PC-3 (cell line): ENCODE measurements around the gene ACAP2. TPM values are rescaled to one million over a fixed set of nuclear protein-coding genes. Genes with fewer than 3 reads are reported as not detected.

Source experiments
- ATAC-seq: fragments of 200-7000 bp; cut with Tn5 transposase; 2 replicates; pipeline ENCODE4 v1.9.1; 2020; ENCODE audit warnings: mild to moderate bottlenecking, moderate library complexity
- BruUV-seq: library from RNA; stranded (reverse); fragments of 400-500 nt; replicated peaks from 2 replicates; lab custom pipeline; 2021; lab: Mats Ljungman, UMichigan
- CTCF ChIA-PET: fragments of 300-600 bp; sonication (Branson Sonifier 250); formaldehyde crosslinking; loops from one replicate; lab custom pipeline; 2022; ENCODE audit warnings: antibody characterized with exemption; lab: Charles Lee
- POLR2A ChIA-PET: fragments of 300-600 bp; sonication (Branson Sonifier 250); formaldehyde crosslinking; loops from one replicate; lab custom pipeline; 2022; ENCODE audit warnings: antibody characterized with exemption; ENCODE audit not compliant: unreplicated experiment; lab: Charles Lee
- DNase-seq: peaks from one replicate; pipeline ENCODE4 v3.0.0-alpha.2; 2015
- H2AFZ ChIP-seq: fragments of 300-600 bp; sonication (generic); 2 replicates; pipeline ENCODE4 v1.6.0; 2016; ENCODE audit warnings: antibody characterized with exemption, low read length
- H3F3A ChIP-seq: fragments of 300-600 bp; sonication (generic); one replicate; pipeline ENCODE4 v1.6.0; 2017; ENCODE audit warnings: antibody characterized with exemption, low read length, control low read depth, mild to moderate bottlenecking; ENCODE audit not compliant: unreplicated experiment
- H3K27ac ChIP-seq: fragments of 300-600 bp; sonication (generic); 2 replicates; pipeline ENCODE4 v1.5.1; 2016; ENCODE audit warnings: mild to moderate bottlenecking, low read length
- H3K27me3 ChIP-seq: fragments of 300-600 bp; sonication (generic); 2 replicates; pipeline ENCODE4 v1.6.1; 2016; ENCODE audit warnings: low read length, mixed read lengths
- H3K36me3 ChIP-seq: fragments of 300-600 bp; sonication (generic); 2 replicates; pipeline ENCODE4 v1.6.1; 2016; ENCODE audit warnings: low read depth, mixed run types, low read length, mixed read lengths
- H3K4me1 ChIP-seq: fragments of 300-600 bp; sonication (generic); 2 replicates; pipeline ENCODE4 v1.5.1; 2016; ENCODE audit warnings: low read length; ENCODE audit not compliant: insufficient read depth
- H3K4me2 ChIP-seq: fragments of 300-600 bp; sonication (generic); 2 replicates; pipeline ENCODE4 v1.6.0; 2016; ENCODE audit warnings: low read length
- H3K4me3 ChIP-seq: fragments of 300-600 bp; sonication (generic); 2 replicates; pipeline ENCODE4 v1.5.1; 2016; ENCODE audit warnings: mild to moderate bottlenecking, low read length, mixed read lengths
- H3K79me2 ChIP-seq: fragments of 300-600 bp; sonication (generic); 2 replicates; pipeline ENCODE4 v1.6.1; 2017; ENCODE audit warnings: low read length, mixed read lengths
- H3K9ac ChIP-seq: fragments of 300-600 bp; sonication (generic); 2 replicates; pipeline ENCODE4 v1.6.0; 2016; ENCODE audit warnings: mild to moderate bottlenecking, low read length
- H3K9me2 ChIP-seq: fragments of 300-600 bp; sonication (generic); replicated peaks from 2 replicates; pipeline ENCODE4 v1.6.1; 2016; ENCODE audit warnings: mixed run types, low read length, mixed read lengths
- H3K9me3 ChIP-seq: fragments of 300-600 bp; sonication (generic); 2 replicates; pipeline ENCODE4 v1.6.1; 2016; ENCODE audit warnings: low read length, mixed read lengths
- H4K20me1 ChIP-seq: fragments of 300-600 bp; sonication (generic); 2 replicates; pipeline ENCODE4 v1.6.1; 2016; ENCODE audit warnings: low read length, mixed read lengths
- EZH2 ChIP-seq: fragments of 300-600 bp; sonication (generic); IDR thresholded peaks from one replicate; pipeline ENCODE4 v1.6.1; 2017; ENCODE audit warnings: antibody characterized with exemption, mild to moderate bottlenecking, low read length; ENCODE audit not compliant: unreplicated experiment
- EZH2phosphoT487 ChIP-seq: fragments of 300-600 bp; sonication (generic); IDR thresholded peaks from 2 replicates; pipeline ENCODE4 v1.6.1; 2018; ENCODE audit warnings: mild to moderate bottlenecking, antibody characterized with exemption, low read length, borderline replicate concordance
- intact Hi-C: fragments of 100-400 bp; cut with micrococcal nuclease; formaldehyde crosslinking; loops from 2 replicates; pipeline ENCODE4 v1.9.0; 2023
- total RNA-seq: library from RNA; depleted of rRNA; stranded (reverse); fragments of >200 nt; gene quantifications from 2 replicates; pipeline ENCODE4 v1.2.3, GENCODE V29; 2014
- TF ChIP-seq, protein P1 (sequence below): fragments of 300-600 bp; sonication (generic); conservative IDR thresholded peaks from 2 replicates; pipeline ENCODE4 v1.5.1; 2017; ENCODE audit warnings: antibody characterized with exemption, low read depth, mild to moderate bottlenecking, low read length

The ACAP2 gene
- total RNA-seq, 1 experiment from 2014 or later = 33.5 TPM

DNA sequence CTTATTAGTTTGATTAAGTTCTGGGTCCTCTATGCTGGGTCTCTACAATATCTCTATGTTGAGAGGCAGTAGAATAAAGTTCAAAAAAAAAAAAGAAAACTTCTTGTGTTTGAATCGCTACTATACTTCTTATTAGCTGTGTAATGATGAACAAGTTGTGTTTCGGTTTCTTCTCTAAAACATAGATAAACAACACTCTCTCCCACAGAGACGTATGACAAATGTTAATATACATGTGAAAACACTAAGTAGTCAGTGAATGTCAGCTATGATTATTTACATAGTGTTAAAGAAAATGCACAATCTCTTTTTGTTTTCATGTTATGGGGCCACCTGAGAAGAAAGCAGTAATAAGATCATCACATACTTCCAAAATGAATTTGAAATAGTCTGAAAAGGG lies 45.3 kb downstream of the ACAP2 start:
- H3K4me2 ChIP-seq = no peak overlapping the region
- H3K4me1 ChIP-seq = no peaks in the 10 kb centered on the region
- no peaks in the 10 kb centered on the region for H3K27me3 ChIP-seq
- H3K79me2 ChIP-seq = peaks cover 67% of the 10 kb centered on the region
- CTCF ChIA-PET = no interaction called here
- POLR2A ChIA-PET = no interaction called here
- BruUV-seq = no TSS peak
- ATAC-seq (no peak), DNase-seq (no peak)
- TF ChIP-seq, protein P1, sequence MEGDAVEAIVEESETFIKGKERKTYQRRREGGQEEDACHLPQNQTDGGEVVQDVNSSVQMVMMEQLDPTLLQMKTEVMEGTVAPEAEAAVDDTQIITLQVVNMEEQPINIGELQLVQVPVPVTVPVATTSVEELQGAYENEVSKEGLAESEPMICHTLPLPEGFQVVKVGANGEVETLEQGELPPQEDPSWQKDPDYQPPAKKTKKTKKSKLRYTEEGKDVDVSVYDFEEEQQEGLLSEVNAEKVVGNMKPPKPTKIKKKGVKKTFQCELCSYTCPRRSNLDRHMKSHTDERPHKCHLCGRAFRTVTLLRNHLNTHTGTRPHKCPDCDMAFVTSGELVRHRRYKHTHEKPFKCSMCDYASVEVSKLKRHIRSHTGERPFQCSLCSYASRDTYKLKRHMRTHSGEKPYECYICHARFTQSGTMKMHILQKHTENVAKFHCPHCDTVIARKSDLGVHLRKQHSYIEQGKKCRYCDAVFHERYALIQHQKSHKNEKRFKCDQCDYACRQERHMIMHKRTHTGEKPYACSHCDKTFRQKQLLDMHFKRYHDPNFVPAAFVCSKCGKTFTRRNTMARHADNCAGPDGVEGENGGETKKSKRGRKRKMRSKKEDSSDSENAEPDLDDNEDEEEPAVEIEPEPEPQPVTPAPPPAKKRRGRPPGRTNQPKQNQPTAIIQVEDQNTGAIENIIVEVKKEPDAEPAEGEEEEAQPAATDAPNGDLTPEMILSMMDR = no peak
- no peak overlapping the region for H3K4me3 ChIP-seq
- no peaks in the 10 kb centered on the region for H3K9me3 ChIP-seq
- H3K9ac ChIP-seq = no peak overlapping the region
- no peaks in the 10 kb centered on the region for H3K36me3 ChIP-seq
- H3K9me2 ChIP-seq = no peaks in the 10 kb centered on the region
- intact Hi-C loops = no loop called here
- no peak overlapping the region for H3K27ac ChIP-seq
- no peaks in the 10 kb centered on the region for H3F3A ChIP-seq
- no peak overlapping the region for H2AFZ ChIP-seq
- H4K20me1 ChIP-seq = no peaks in the 10 kb centered on the region

DNA sequence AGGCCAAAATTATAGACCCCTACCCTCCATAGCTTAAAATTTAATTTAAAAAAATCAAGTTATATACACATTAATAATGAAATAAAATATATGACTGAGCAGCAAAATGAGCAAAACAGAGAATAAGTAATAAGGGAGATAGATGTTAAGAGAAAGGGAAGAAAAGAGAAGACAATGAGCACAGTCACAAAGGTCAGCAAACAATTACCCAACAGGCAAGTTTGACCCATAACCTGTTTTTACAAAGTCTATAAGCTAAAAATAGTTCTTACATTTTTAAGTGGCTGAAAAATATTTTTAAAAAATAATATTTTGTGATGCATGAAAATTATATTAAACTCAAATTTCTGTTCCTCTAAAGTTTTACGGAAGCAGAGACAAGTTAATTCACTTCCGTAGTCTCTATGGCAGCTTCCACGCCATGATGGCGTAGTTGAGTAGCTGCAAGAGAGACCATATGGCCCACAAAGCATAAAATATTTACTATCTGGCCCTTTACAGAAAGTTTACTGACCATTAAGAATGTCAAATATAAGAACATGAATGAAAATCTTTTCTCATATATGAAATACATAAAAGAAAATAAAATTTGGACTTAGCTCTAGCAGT lies 47.5 kb downstream of the ACAP2 start:
- no peak for DNase-seq
- no peak for ATAC-seq
- ChIA-PET POLR2A (no interaction called here), CTCF (no interaction called here)
- Histone ChIP-seq H4K20me1 (no peaks in the 10 kb centered on the region), H3K27ac (no peak overlapping the region), H2AFZ (no peak overlapping the region), H3K4me1 (no peaks in the 10 kb centered on the region), H3K4me2 (no peak overlapping the region), H3K79me2 (peaks cover 51% of the 10 kb centered on the region), H3K27me3 (no peaks in the 10 kb centered on the region), H3K36me3 (no peaks in the 10 kb centered on the region), H3K9me3 (no peaks in the 10 kb centered on the region), H3F3A (no peaks in the 10 kb centered on the region), H3K4me3 (no peak overlapping the region), H3K9me2 (no peaks in the 10 kb centered on the region), H3K9ac (no peak overlapping the region)
- BruUV-seq = no TSS peak
- no peak for TF ChIP-seq EZH2phosphoT487
- no peak for TF ChIP-seq EZH2
- TF ChIP-seq, protein P1 = no peak
- intact Hi-C loops = no loop called here

DNA sequence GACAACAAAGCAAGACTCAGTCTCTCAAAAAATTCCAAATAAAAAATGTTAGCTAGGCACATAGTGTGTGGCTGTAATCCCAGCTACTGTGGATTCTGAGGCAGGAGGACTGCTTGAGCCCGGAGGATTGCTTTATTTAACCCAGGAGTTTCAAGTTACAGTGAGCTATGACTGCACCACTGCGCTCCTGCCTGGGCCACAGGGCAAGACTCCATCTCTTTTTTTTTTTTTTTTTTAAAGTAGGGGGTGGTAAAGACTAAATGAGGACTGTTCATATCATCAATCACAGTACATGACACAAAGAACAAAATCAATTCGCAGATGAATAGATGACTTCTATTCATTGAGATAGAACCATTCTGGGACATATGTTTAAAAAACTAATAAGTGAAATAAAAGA lies 48.1 kb downstream of the ACAP2 start:
- BruUV-seq = no TSS peak
- Histone ChIP-seq H3F3A (no peaks in the 10 kb centered on the region), H3K79me2 (peaks cover 51% of the 10 kb centered on the region), H3K4me3 (no peak overlapping the region), H2AFZ (no peak overlapping the region), H3K4me2 (no peak overlapping the region), H3K9me2 (no peaks in the 10 kb centered on the region), H3K36me3 (no peaks in the 10 kb centered on the region), H3K9ac (no peak overlapping the region), H4K20me1 (no peaks in the 10 kb centered on the region), H3K27ac (no peak overlapping the region), H3K9me3 (no peaks in the 10 kb centered on the region), H3K27me3 (no peaks in the 10 kb centered on the region), H3K4me1 (no peaks in the 10 kb centered on the region)
- ATAC-seq (no peak), DNase-seq (no peak)
- POLR2A ChIA-PET = no interaction called here
- intact Hi-C loops = no loop called here
- CTCF ChIA-PET = no interaction called here
- TF ChIP-seq, protein P1 = no peak
- TF ChIP-seq EZH2 (no peak), EZH2phosphoT487 (no peak)
